SK-N-SH (cell line): Measurements from ENCODE around the gene RNASEH1. TPM values are rescaled to one million over a fixed set of nuclear protein-coding genes. Genes with fewer than 3 reads are reported as not detected.
A peak's percentile ranks its signal among the peaks of the same experiment; 100 is the strongest.
"Not testable (repeated sequence)": the region's sequence is repeated elsewhere in the genome, so short reads cannot be mapped to it uniquely, and the experiment has no call there.

ENCODE experiments used
- CTCF ChIA-PET: fragments of 300-600, 350-600 bp; formaldehyde crosslinking; extraction: SDS; loops from one replicate; lab custom pipeline; 2021; lab: Yijun Ruan, JAX
- POLR2A ChIA-PET: fragments of 350-600 bp; sonication (Branson Sonifier 250); formaldehyde crosslinking; extraction: SDS; loops from one replicate; lab custom pipeline; 2020; ENCODE audit warnings: antibody characterized with exemption, inconsistent platforms; lab: Yijun Ruan, JAX
- DNase-seq: peaks from one replicate; pipeline ENCODE4 v3.0.0; 2012
- H2AFZ ChIP-seq: fragments of 200-600 bp; sonication (generic); 2 replicates; pipeline ENCODE4 v1.8.1; 2016; ENCODE audit warnings: antibody characterized with exemption, mild to moderate bottlenecking, low read depth
- H3F3A ChIP-seq: fragments of 200-600 bp; sonication (generic); replicated peaks from 2 replicates; pipeline ENCODE3; 2016; ENCODE audit warnings: antibody characterized with exemption, mild to moderate bottlenecking; ENCODE audit not compliant: insufficient read depth
- H3K27ac ChIP-seq, 2 experiments: fragments of 200-500 bp in 1 of 2; fragments of 200-600 bp in 1 of 2; sonication (Bioruptor generic) in 1 of 2; sonication (generic), shearing (Covaris generic) in 1 of 2; 2 replicates each; pipeline versions ENCODE4 v1.5.1 to v1.6.1; 2014 to 2016; ENCODE audit warnings: low read depth in 2 of 2, inconsistent platforms in 1 of 2, low read length in 1 of 2, mild to moderate bottlenecking in 1 of 2, mixed read lengths in 1 of 2
- H3K27me3 ChIP-seq: fragments of 200-600 bp; sonication (generic), shearing (Covaris generic); 2 replicates; pipeline ENCODE4 v1.6.1; 2016; ENCODE audit warnings: mixed run types; ENCODE audit not compliant: insufficient read depth
- H3K36me3 ChIP-seq, 2 experiments: fragments of 200-500 bp in 1 of 2; fragments of 200-600 bp in 1 of 2; sonication (Bioruptor generic) in 1 of 2; sonication (generic) in 1 of 2; replicated peaks in 1 of 2; 2 replicates each; pipeline versions ENCODE3 to v1.5.1; 2014 to 2016; ENCODE audit warnings: low read length in 1 of 2, mild to moderate bottlenecking in 1 of 2; ENCODE audit not compliant: insufficient read depth in 2 of 2, control insufficient read depth in 1 of 2
- H3K4me1 ChIP-seq, 2 experiments: fragments of 200-500 bp in 1 of 2; fragments of 200-600 bp in 1 of 2; sonication (Bioruptor generic) in 1 of 2; sonication (generic), shearing (Covaris generic) in 1 of 2; 2 replicates each; pipeline versions ENCODE4 v1.5.1 to v1.6.1; 2014 to 2016; ENCODE audit warnings: low read depth in 1 of 2, low read length in 1 of 2, mixed run types in 1 of 2; ENCODE audit not compliant: insufficient read depth in 2 of 2, control insufficient read depth in 1 of 2
- H3K4me2 ChIP-seq: fragments of 200-600 bp; sonication (generic), shearing (Covaris generic); 2 replicates; pipeline ENCODE4 v1.6.1; 2017; ENCODE audit warnings: mixed run types
- H3K4me3 ChIP-seq, 2 experiments: fragments of 200-500 bp in 1 of 2; fragments of 200-600 bp in 1 of 2; sonication (Bioruptor generic) in 1 of 2; sonication (generic), shearing (Covaris generic) in 1 of 2; 2 replicates each; pipeline versions ENCODE4 v1.5.1 to v1.8.1; 2014 to 2016; ENCODE audit warnings: low read depth in 2 of 2, inconsistent platforms in 1 of 2, low read length in 1 of 2, mild to moderate bottlenecking in 1 of 2, mixed read lengths in 1 of 2, moderate library complexity in 1 of 2
- H3K79me2 ChIP-seq: fragments of 200-600 bp; sonication (generic); 2 replicates; pipeline ENCODE4 v1.8.1; 2017; ENCODE audit warnings: mild to moderate bottlenecking; ENCODE audit not compliant: insufficient read depth
- H3K9ac ChIP-seq: fragments of 200-600 bp; sonication (generic); 2 replicates; pipeline ENCODE4 v1.6.1; 2017; ENCODE audit warnings: mixed run types
- H3K9me2 ChIP-seq: fragments of 200-600 bp; sonication (generic); 2 replicates; pipeline ENCODE4 v1.6.1; 2017; ENCODE audit warnings: mixed run types
- H3K9me3 ChIP-seq: fragments of 200-600 bp; sonication (generic); 2 replicates; pipeline ENCODE4 v1.6.1; 2017; ENCODE audit warnings: mixed run types, mild to moderate bottlenecking, moderate library complexity
- H4K20me1 ChIP-seq: fragments of 200-600 bp; sonication (generic); 2 replicates; pipeline ENCODE4 v1.6.1; 2017; ENCODE audit warnings: mild to moderate bottlenecking, mixed run types; ENCODE audit not compliant: insufficient read depth
- EP300 ChIP-seq, 2 experiments: IDR thresholded peaks; 2 replicates each; pipeline versions ENCODE4 v1.4.0 to v1.6.1; 2012; ENCODE audit warnings: borderline replicate concordance in 1 of 2, low read depth in 1 of 2, low read length in 1 of 2
- FOSL2 ChIP-seq: IDR thresholded peaks from 2 replicates; pipeline ENCODE4 v1.4.0; 2012; ENCODE audit warnings: low read depth, mild to moderate bottlenecking, moderate library complexity, borderline replicate concordance
- FOXM1 ChIP-seq: IDR thresholded peaks from 2 replicates; pipeline ENCODE4 v1.4.0; 2012; ENCODE audit warnings: low read depth, mild to moderate bottlenecking
- JUND ChIP-seq: IDR thresholded peaks from 2 replicates; pipeline ENCODE4 v1.4.0; 2012
- MEF2A ChIP-seq: IDR thresholded peaks from 2 replicates; pipeline ENCODE4 v1.4.0; 2012; ENCODE audit warnings: low read depth, borderline replicate concordance
- NFIC ChIP-seq: IDR thresholded peaks from 2 replicates; pipeline ENCODE4 v1.4.0; 2012; ENCODE audit warnings: borderline replicate concordance
- NRF1 ChIP-seq: IDR thresholded peaks from 2 replicates; pipeline ENCODE4 v1.6.1; 2012; ENCODE audit warnings: low read depth, mild to moderate bottlenecking, low read length
- POLR2AphosphoS5 ChIP-seq: IDR thresholded peaks from 2 replicates; pipeline ENCODE4 v1.6.1; 2012; ENCODE audit warnings: low read depth, low read length
- RCOR1 ChIP-seq: fragments of 150-350 bp; IDR thresholded peaks from 2 replicates; pipeline ENCODE4 v1.6.1; 2017; ENCODE audit warnings: antibody characterized with exemption, low read length
- REST ChIP-seq: IDR thresholded peaks from 2 replicates; pipeline ENCODE4 v1.6.1; 2012; ENCODE audit warnings: mild to moderate bottlenecking, low read depth, low read length, moderate library complexity
- TAF1 ChIP-seq: IDR thresholded peaks from 2 replicates; pipeline ENCODE4 v1.6.1; 2012; ENCODE audit warnings: low read depth, mild to moderate bottlenecking, low read length, moderate library complexity, borderline replicate concordance
- TEAD4 ChIP-seq: IDR thresholded peaks from 2 replicates; pipeline ENCODE4 v1.4.0; 2012; ENCODE audit warnings: mild to moderate bottlenecking, borderline replicate concordance; ENCODE audit not compliant: insufficient read depth
- WGBS: methylation state at CpG from one replicate; pipeline ENCODE4 v1.1.6; 2017; ENCODE audit warnings: low lambda C conversion rate; 5-methylcytosine and 5-hydroxymethylcytosine counted together
- polyA plus RNA-seq, 3 experiments: library from polyadenylated mRNA; depleted of rRNA; stranded (reverse); fragments of >200 nt; gene quantifications; 2 replicates each; pipeline ENCODE4 v1.2.3, GENCODE V29; 2012
- TF ChIP-seq, protein P1 (sequence below): IDR thresholded peaks from 2 replicates; pipeline ENCODE4; 2012
- TF ChIP-seq, protein P2 (sequence below): fragments of 150-350 bp; IDR thresholded peaks from 2 replicates; pipeline ENCODE4 v1.6.1; 2016; ENCODE audit warnings: mild to moderate bottlenecking, low read depth, low read length

The RNASEH1 gene
- polyA plus RNA-seq, 1 of the 3 experiments (the other 2 are of a cell fraction), result 34.4 TPM

- peak; percentile 84 for TF ChIP-seq JUND
- TF ChIP-seq FOSL2, result peak; percentile 72; the same call in 1 of the 2 replicates
- TF ChIP-seq NRF1, result no peak
- TF ChIP-seq TAF1, result no peak; the same call in 1 of the 2 replicates
- TF ChIP-seq, protein P1, sequence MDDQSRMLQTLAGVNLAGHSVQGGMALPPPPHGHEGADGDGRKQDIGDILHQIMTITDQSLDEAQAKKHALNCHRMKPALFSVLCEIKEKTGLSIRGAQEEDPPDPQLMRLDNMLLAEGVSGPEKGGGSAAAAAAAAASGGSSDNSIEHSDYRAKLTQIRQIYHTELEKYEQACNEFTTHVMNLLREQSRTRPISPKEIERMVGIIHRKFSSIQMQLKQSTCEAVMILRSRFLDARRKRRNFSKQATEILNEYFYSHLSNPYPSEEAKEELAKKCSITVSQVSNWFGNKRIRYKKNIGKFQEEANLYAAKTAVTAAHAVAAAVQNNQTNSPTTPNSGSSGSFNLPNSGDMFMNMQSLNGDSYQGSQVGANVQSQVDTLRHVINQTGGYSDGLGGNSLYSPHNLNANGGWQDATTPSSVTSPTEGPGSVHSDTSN, result peak; percentile 92
- TF ChIP-seq EP300 (IDR thresholded peaks at IDR 0.05; ENCODE audit: borderline replicate concordance in 1 of 2, low read depth in 1 of 2, low read length in 1 of 2), result peak in 1 of 2 experiments; percentile 55; a peak in 1 of 4 replicates
- TF ChIP-seq POLR2AphosphoS5, result peak; percentile 49; the same call in 1 of the 2 replicates
- TF ChIP-seq NFIC, result peak; percentile 66
- TF ChIP-seq RCOR1, result no peak
- TF ChIP-seq TEAD4, result peak; percentile 69; the same call in 1 of the 2 replicates
- no peak for TF ChIP-seq REST
These were observed 13.2 kb upstream of the RNASEH1 start (continued) for GRCh38 chr2:3571284-3571683.

DNA sequence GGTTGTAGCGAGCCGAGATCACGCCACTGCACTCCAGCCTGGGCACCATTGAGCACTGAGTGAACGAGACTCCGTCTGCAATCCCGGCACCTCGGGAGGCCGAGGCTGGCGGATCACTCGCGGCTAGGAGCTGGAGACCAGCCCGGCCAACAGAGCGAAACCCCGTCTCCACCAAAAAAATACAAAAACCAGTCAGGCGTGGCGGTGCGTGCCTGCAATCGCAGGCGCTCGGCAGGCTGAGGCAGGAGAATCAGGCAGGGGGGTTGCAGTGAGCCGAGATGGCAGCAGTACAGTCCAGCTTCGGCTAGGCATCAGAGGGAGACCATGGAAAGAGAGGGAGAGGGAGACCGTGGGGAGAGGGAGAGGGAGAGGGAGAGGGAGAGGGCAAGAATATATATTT, 11.5 kb upstream of the RNASEH1 start:
- H3K9me2 ChIP-seq, H3K4me2 ChIP-seq, H4K20me1 ChIP-seq, H3K4me3 ChIP-seq, H2AFZ ChIP-seq, H3K9ac ChIP-seq, H3K27me3 ChIP-seq, H3K79me2 ChIP-seq, DNase-seq, H3K27ac ChIP-seq, H3K9me3 ChIP-seq, H3K36me3 ChIP-seq, POLR2A ChIA-PET: not testable (repeated sequence)
- CTCF ChIA-PET, result interaction anchor here (1.0 kb wide), 1 partner anchor 82 kb away, joined by 3 read pairs; no protein-coding TSS in a partner anchor
- WGBS, result 96% methylated on average over 16 of the region's 23 CpGs
- Histone ChIP-seq H3F3A (peaks cover 26% of the 10 kb centered on the region), H3K4me1 (peaks cover 4 to 11% of the 10 kb centered on the region in 2 experiments; a peak in 3 of 4 replicates)

DNA sequence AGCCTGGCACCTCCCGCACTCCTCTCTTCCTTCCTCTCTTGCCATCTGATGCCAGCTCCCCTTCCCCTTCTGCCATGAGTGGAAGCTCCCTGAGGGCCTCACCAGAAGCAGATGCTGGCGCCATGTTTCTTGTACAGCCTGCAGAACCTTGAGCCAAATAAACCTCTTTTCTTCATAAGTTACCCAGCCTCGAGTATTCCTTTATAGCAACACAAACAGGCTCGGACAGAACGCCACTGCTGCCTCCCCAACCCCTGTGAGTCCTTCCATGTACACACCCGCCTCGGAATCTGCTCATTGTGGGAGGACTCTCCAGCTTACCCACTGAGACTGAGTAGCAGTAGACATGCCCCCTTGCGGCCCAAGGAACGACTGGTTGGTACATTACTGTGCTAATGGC, 8.7 kb upstream of the RNASEH1 start:
- Histone ChIP-seq H3K79me2 (no peaks in the 10 kb centered on the region), H3K4me3 (no peak overlapping the region), H3K4me1 (peaks cover 2 to 11% of the 10 kb centered on the region in 2 experiments; a peak in 3 of 4 replicates), H3K9me3 (no peaks in the 10 kb centered on the region), H4K20me1 (no peaks in the 10 kb centered on the region), H2AFZ (no peak overlapping the region), H3K36me3 (peaks cover 0 to under 1% of the 10 kb centered on the region in 2 experiments), H3K27me3 (no peaks in the 10 kb centered on the region), H3K27ac (no peak overlapping the region), H3K9ac (no peak overlapping the region), H3K4me2 (no peak overlapping the region), H3F3A (peaks cover 17% of the 10 kb centered on the region), H3K9me2 (no peaks in the 10 kb centered on the region)
- no peak for DNase-seq
- WGBS, result 97% methylated on average over 9 of the region's 9 CpGs
- TF ChIP-seq, protein P2, sequence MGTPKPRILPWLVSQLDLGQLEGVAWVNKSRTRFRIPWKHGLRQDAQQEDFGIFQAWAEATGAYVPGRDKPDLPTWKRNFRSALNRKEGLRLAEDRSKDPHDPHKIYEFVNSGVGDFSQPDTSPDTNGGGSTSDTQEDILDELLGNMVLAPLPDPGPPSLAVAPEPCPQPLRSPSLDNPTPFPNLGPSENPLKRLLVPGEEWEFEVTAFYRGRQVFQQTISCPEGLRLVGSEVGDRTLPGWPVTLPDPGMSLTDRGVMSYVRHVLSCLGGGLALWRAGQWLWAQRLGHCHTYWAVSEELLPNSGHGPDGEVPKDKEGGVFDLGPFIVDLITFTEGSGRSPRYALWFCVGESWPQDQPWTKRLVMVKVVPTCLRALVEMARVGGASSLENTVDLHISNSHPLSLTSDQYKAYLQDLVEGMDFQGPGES, result no peak
- no peak for TF ChIP-seq EP300 (IDR thresholded peaks at IDR 0.05; ENCODE audit: borderline replicate concordance in 1 of 2, low read depth in 1 of 2, low read length in 1 of 2)
- TF ChIP-seq POLR2AphosphoS5, result no peak
- TF ChIP-seq FOXM1, result no peak
- TF ChIP-seq MEF2A, result no peak
- ChIA-PET POLR2A (no interaction called here), CTCF (no interaction called here)
